Spleen (tissue), 11 donors: ENCODE data around the gene KIT. TPM values are rescaled to one million over a fixed set of nuclear protein-coding genes. Genes with fewer than 3 reads are reported as not detected.

Experiments used
- DNase-seq: peaks from one replicate; pipeline ENCODE4 v3.0.0-alpha.2; 2020
- H3K27ac ChIP-seq, 8 donors: fragments of 200-600 bp; sonication (generic) in 7 of 8; 1 replicate in 4 of 8; 2 replicates in 4 of 8; pipeline versions ENCODE4 v1.5.0 to v1.8.0; 2016 to 2021; ENCODE audit warnings: inconsistent platforms in 4 of 8, mild to moderate bottlenecking in 4 of 8, moderate library complexity in 1 of 8
- H3K27me3 ChIP-seq, 7 donors: fragments of 200-600 bp; sonication (generic) in 6 of 7; replicated peaks in 1 of 7; 1 replicate in 4 of 7; 2 replicates in 3 of 7; pipeline versions ENCODE4 v1.5.0 to v1.8.0; 2016 to 2021; ENCODE audit warnings: inconsistent platforms in 3 of 7, mild to moderate bottlenecking in 1 of 7
- H3K36me3 ChIP-seq, 6 donors: fragments of 200-600 bp; sonication (generic) in 5 of 6; 1 replicate in 4 of 6; 2 replicates in 2 of 6; pipeline versions ENCODE4 v1.5.0 to v1.8.0; 2016 to 2021; ENCODE audit warnings: inconsistent platforms in 2 of 6
- H3K4me1 ChIP-seq, 6 donors: fragments of 200-600 bp; sonication (generic) in 5 of 6; 1 replicate in 3 of 6; 2 replicates in 3 of 6; pipeline versions ENCODE4 v1.5.0 to v1.8.0; 2016 to 2021; ENCODE audit warnings: inconsistent platforms in 3 of 6
- H3K4me3 ChIP-seq, 8 donors: fragments of 200-600 bp; sonication (generic) in 7 of 8; 1 replicate in 4 of 8; 2 replicates in 4 of 8; pipeline versions ENCODE4 v1.5.0 to v1.8.0; 2016 to 2021; ENCODE audit warnings: inconsistent platforms in 4 of 8, mild to moderate bottlenecking in 4 of 8, moderate library complexity in 2 of 8
- H3K9me3 ChIP-seq, 8 donors: fragments of 200-600 bp; sonication (generic) in 7 of 8; 1 replicate in 4 of 8; 2 replicates in 4 of 8; pipeline versions ENCODE4 v1.5.0 to v1.8.0; 2016 to 2021; ENCODE audit warnings: inconsistent platforms in 4 of 8
- CTCF ChIP-seq, 11 experiments: fragments of 200-600 bp in 7 of 11; fragments of 450-650 bp in 4 of 11; sonication (generic) in 4 of 11; IDR thresholded peaks in 8 of 11; conservative IDR thresholded peaks in 3 of 11; 1 replicate in 7 of 11; 2 replicates in 4 of 11; pipeline versions ENCODE4 v1.4.0 to v1.8.0; 2016 to 2021; ENCODE audit warnings: antibody characterized with exemption in 11 of 11, inconsistent platforms in 4 of 11, mild to moderate bottlenecking in 1 of 11
- POLR2A ChIP-seq, 3 donors: fragments of 450-650 bp; IDR thresholded peaks; one replicate each; pipeline ENCODE4 v1.5.1; 2017; ENCODE audit warnings: antibody characterized with exemption in 3 of 3, mild to moderate bottlenecking in 1 of 3
- POLR2AphosphoS5 ChIP-seq, 3 donors: sonication (generic); formaldehyde crosslinking; IDR thresholded peaks; one replicate each; pipeline ENCODE4 v1.5.1; 2017; ENCODE audit warnings: antibody characterized with exemption in 3 of 3
- WGBS, 5 donors: extraction: QIAGEN DNeasy Blood & Tissue Kit in 3 of 5; methylation state at CpG; one replicate each; pipeline versions ENCODE4 v1.1.5 to v1.1.7; 2013 to 2018; 5-methylcytosine and 5-hydroxymethylcytosine counted together
- intact Hi-C: fragments of 100-400 bp; cut with DNase I; formaldehyde crosslinking; loops from one replicate; pipeline ENCODE4 v1.15.0; 2023; ENCODE audit warnings: low total_unique reads
- polyA plus RNA-seq, 3 donors: library from polyadenylated mRNA; stranded (reverse); fragments of 200-250 nt; gene quantifications; one replicate each; pipeline ENCODE4 v1.2.1, GENCODE V29; 2013
- total RNA-seq, 7 donors: library from RNA; depleted of rRNA in 3 of 7; stranded (reverse); fragments of >200 nt in 3 of 7; fragmentation: NEBNext Ultra II Directional in 4 of 7; extraction: Animal tissue kit (Norgen Biotek cat#: 25700) in 4 of 7; gene quantifications; one replicate each; pipeline versions ENCODE4 v1.1.0 to v1.2.1, GENCODE V29; 2016 to 2021
- donor health status: healthy with polysubstance abuse.
- donor health status: DM: no; HTN: no; CAD: no; lungs with moderate emphysema.
- donor health status: DM: no; HTN: no; CAD: no.
- donor health status: Bipolar disorder and iron deficiency.
- donor health status: healthy.
- donor health status: DM: no; HTN: no; CAD: no.
- donor health status: DM: yes; HTN: yes; CAD: no.

KIT gene
- total and polyA plus RNA-seq, 10 donors: 0.24 to 16.8 (median 3.2) TPM

DNA sequence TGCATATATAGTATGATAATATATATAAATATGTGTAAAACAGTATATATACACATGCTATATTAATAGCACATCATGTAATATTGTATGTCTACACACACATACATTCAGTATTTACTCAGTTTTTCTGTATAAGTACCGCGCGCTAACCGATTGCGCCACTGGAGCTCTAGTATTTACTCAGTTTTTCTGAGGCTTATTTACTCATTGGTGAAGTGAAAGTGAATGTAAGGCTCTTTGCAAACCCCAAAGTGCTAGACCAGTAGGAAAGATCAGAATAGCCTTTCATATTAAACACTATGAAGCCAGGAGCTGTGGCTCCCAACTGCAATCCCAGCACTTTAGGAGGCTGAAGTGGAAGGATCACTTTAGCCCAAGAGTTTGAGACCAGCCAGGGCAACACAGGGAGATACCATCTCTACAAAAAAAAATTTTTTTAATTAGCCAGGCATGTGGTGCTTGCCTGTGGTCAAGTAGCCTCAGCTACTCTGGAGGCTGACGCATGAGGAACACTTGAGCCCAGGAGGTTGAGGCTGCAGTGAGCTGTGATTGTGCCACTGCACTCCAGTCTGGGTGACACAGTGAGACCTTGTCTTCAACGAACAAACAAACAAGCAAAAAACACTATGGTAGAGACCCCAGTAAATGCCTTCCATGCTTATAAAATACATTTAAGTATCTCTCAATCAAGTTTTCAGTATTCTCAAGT is 125.8 kb downstream of the KIT start:
- Histone ChIP-seq H3K4me3 (no peak overlapping the region), H3K4me1 (peaks cover 0 to 15% (median 2%) of the 10 kb centered on the region in 6 donors), H3K27ac (peak overlapping the region in 7 of 8 donors; percentile 24 to 67 (median 57)), H3K27me3 (no peaks in the 10 kb centered on the region), H3K9me3 (no peaks in the 10 kb centered on the region), H3K36me3 (no peaks in the 10 kb centered on the region)
- TF ChIP-seq POLR2A (IDR thresholded peaks at IDR 0.05): no peak
- TF ChIP-seq POLR2AphosphoS5 (IDR thresholded peaks at IDR 0.05): no peak
- no peak for TF ChIP-seq CTCF (IDR thresholded peaks at IDR 0.05 in 8 of 11, conservative IDR thresholded peaks at IDR 0.05 in 3 of 11)
- WGBS, 5 donors: 84 to 90% (median 85%) methylated on average over 7 of the region's 7 CpGs
- DNase-seq: no peak
- intact Hi-C loops: no loop called here

DNA sequence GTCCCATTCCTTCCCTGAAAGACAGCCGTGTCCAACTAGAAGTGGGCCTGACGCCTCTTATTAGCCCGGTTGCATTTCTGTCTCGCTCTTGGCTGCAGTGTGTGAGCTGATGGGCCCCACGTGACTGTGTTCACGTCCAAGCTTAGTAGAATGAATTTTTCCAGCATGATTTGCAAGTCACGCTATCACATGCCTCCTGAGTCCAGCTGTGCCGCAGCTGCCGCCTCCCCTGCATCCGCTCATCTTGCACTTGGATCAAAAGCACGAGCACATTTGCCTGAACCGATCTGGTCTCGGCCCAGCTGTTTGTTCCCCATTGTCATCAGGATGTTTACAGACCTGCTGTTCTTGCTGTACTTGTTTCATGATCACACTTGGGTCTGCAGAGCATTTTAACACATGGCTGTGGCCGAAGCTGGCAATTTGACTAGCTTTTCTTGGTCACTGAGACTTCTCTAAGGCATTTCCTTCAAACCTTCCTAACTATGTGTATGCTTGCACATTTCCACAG is 126.5 kb downstream of the KIT start:
- Histone ChIP-seq H3K27ac (peak overlapping the region in 7 of 8 donors; percentile 24 to 67 (median 57)), H3K4me1 (peaks cover 0 to 15% (median 2%) of the 10 kb centered on the region in 6 donors), H3K27me3 (no peaks in the 10 kb centered on the region), H3K9me3 (no peaks in the 10 kb centered on the region), H3K4me3 (no peak overlapping the region), H3K36me3 (no peaks in the 10 kb centered on the region)
- intact Hi-C loops: no loop called here
- TF ChIP-seq POLR2A (IDR thresholded peaks at IDR 0.05): no peak
- no peak for TF ChIP-seq CTCF (IDR thresholded peaks at IDR 0.05 in 8 of 11, conservative IDR thresholded peaks at IDR 0.05 in 3 of 11)
- TF ChIP-seq POLR2AphosphoS5 (IDR thresholded peaks at IDR 0.05): peak; percentile 16 to 82 (median 76)
- WGBS, 5 donors: 53 to 60% (median 55%) methylated on average over 14 of the region's 14 CpGs
- peak; percentile 76 for DNase-seq
